ENCODE data around the gene TMEM233. TPM values are rescaled to one million over a fixed set of nuclear protein-coding genes. Genes with fewer than 3 reads are reported as not detected.

Gene TMEM233
- polyA plus RNA-seq, 1 of the 3 experiments (the other 2 are of a cell fraction): 2.6 TPM

- H3K4me1 ChIP-seq (ENCODE audit: control insufficient read depth in 1 of 2, insufficient read depth in 2 of 2, low read depth in 1 of 2, low read length in 1 of 2): peaks cover 0 to 7% of the 10 kb centered on the region in 2 experiments; a peak in 1 of 4 replicates
- H3K9me3 ChIP-seq: no peaks in the 10 kb centered on the region
- H3K9me2 ChIP-seq: no peaks in the 10 kb centered on the region
- ChIA-PET CTCF (interaction anchor here (1.1 kb wide), 1 partner anchor 18 kb away, joined by 3 read pairs; no protein-coding TSS in a partner anchor), POLR2A (no interaction called here)
- no peak overlapping the region for H3K4me2 ChIP-seq
- no peak overlapping the region for H3K9ac ChIP-seq
- no peaks in the 10 kb centered on the region for H3K27me3 ChIP-seq (ENCODE audit: insufficient read depth)
- no peaks in the 10 kb centered on the region for H4K20me1 ChIP-seq (ENCODE audit: insufficient read depth)
- H3F3A ChIP-seq (replicated peaks; ENCODE audit: insufficient read depth): no peaks in the 10 kb centered on the region
- no peaks in the 10 kb centered on the region for H3K79me2 ChIP-seq (ENCODE audit: insufficient read depth)
- H3K4me3 ChIP-seq (ENCODE audit: low read depth in 2 of 2, low read length in 1 of 2): no peak overlapping the region
- peak; percentile 48 for DNase-seq
- H3K36me3 ChIP-seq (replicated peaks in 1 of 2; ENCODE audit: control insufficient read depth in 1 of 2, insufficient read depth in 2 of 2, low read length in 1 of 2): no peaks in the 10 kb centered on the region
- no peak overlapping the region for H3K27ac ChIP-seq (ENCODE audit: low read depth in 2 of 2, low read length in 1 of 2)
- TF ChIP-seq GATA2 (CRISPR knock-in tag; IDR thresholded peaks at IDR 0.05): peak; percentile 41; the same call in 1 of the 2 replicates
- no peak for TF ChIP-seq GABPA (IDR thresholded peaks at IDR 0.05; ENCODE audit: low read depth)
- TF ChIP-seq REST (IDR thresholded peaks at IDR 0.05; ENCODE audit: low read depth, low read length): no peak
- TF ChIP-seq EP300 (IDR thresholded peaks at IDR 0.05; ENCODE audit: borderline replicate concordance in 1 of 2, low read depth in 1 of 2, low read length in 1 of 2): no peak
- TF ChIP-seq MXI1 (IDR thresholded peaks at IDR 0.05; ENCODE audit: low read depth, low read length): no peak
- no peak overlapping the region for H2AFZ ChIP-seq (ENCODE audit: low read depth)
- 58% methylated on average over 4 of the region's 4 CpGs for WGBS (ENCODE audit: low lambda C conversion rate)
These were observed 9.1 kb downstream of the TMEM233 start for GRCh38 chr12:119602734-119603094.

GRCh38 chr12:119603767-119604166 lies 10.2 kb downstream of the TMEM233 start:
- Histone ChIP-seq H3K4me3 (ENCODE audit: low read depth in 2 of 2, low read length in 1 of 2) (no peak overlapping the region), H3F3A (replicated peaks; ENCODE audit: insufficient read depth) (no peaks in the 10 kb centered on the region), H3K4me2 (no peak overlapping the region), H3K36me3 (replicated peaks in 1 of 2; ENCODE audit: control insufficient read depth in 1 of 2, insufficient read depth in 2 of 2, low read length in 1 of 2) (no peaks in the 10 kb centered on the region), H3K9me3 (no peaks in the 10 kb centered on the region), H3K9me2 (no peaks in the 10 kb centered on the region), H3K27ac (ENCODE audit: low read depth in 2 of 2, low read length in 1 of 2) (no peak overlapping the region), H3K27me3 (ENCODE audit: insufficient read depth) (no peaks in the 10 kb centered on the region), H3K4me1 (ENCODE audit: control insufficient read depth in 1 of 2, insufficient read depth in 2 of 2, low read depth in 1 of 2, low read length in 1 of 2) (peaks cover 0 to 7% of the 10 kb centered on the region in 2 experiments; a peak in 1 of 4 replicates), H4K20me1 (ENCODE audit: insufficient read depth) (no peaks in the 10 kb centered on the region), H3K9ac (no peak overlapping the region), H3K79me2 (ENCODE audit: insufficient read depth) (no peaks in the 10 kb centered on the region), H2AFZ (ENCODE audit: low read depth) (no peak overlapping the region)
- ChIA-PET CTCF (interaction anchor here (1.1 to 1.2 kb wide), 2 partner anchors 8 to 46 kb away, joined by 3 read pairs; no protein-coding TSS in a partner anchor), POLR2A (no interaction called here)
- WGBS (ENCODE audit: low lambda C conversion rate): 27% methylated on average over 2 of the region's 2 CpGs
- no peak for DNase-seq
- no peak for TF ChIP-seq GATA2 (CRISPR knock-in tag; IDR thresholded peaks at IDR 0.05)

- no peaks in the 10 kb centered on the region for H3K27me3 ChIP-seq (ENCODE audit: insufficient read depth)
- POLR2A ChIA-PET: no interaction called here
- no peaks in the 10 kb centered on the region for H3K9me3 ChIP-seq
- CTCF ChIA-PET: interaction anchor here (1.7 kb wide), 1 partner anchor 39 kb away, joined by 3 read pairs; no protein-coding TSS in a partner anchor
- H3K4me3 ChIP-seq (ENCODE audit: low read depth in 2 of 2, low read length in 1 of 2): no peak overlapping the region
- no peak overlapping the region for H3K9ac ChIP-seq
- no peaks in the 10 kb centered on the region for H3F3A ChIP-seq (replicated peaks; ENCODE audit: insufficient read depth)
- no peak overlapping the region for H2AFZ ChIP-seq (ENCODE audit: low read depth)
- H3K9me2 ChIP-seq: no peaks in the 10 kb centered on the region
- no peaks in the 10 kb centered on the region for H4K20me1 ChIP-seq (ENCODE audit: insufficient read depth)
- 32% methylated on average over 3 of the region's 3 CpGs for WGBS (ENCODE audit: low lambda C conversion rate)
- H3K79me2 ChIP-seq (ENCODE audit: insufficient read depth): no peaks in the 10 kb centered on the region
- no peak overlapping the region for H3K4me2 ChIP-seq
- H3K4me1 ChIP-seq (ENCODE audit: control insufficient read depth in 1 of 2, insufficient read depth in 2 of 2, low read depth in 1 of 2, low read length in 1 of 2): no peaks in the 10 kb centered on the region
- no peak for DNase-seq
- no peak for TF ChIP-seq ELF1 (IDR thresholded peaks at IDR 0.05)
- TF ChIP-seq YY1 (IDR thresholded peaks at IDR 0.05; ENCODE audit: low read depth): no peak
- no peak overlapping the region for H3K27ac ChIP-seq (ENCODE audit: low read depth in 2 of 2, low read length in 1 of 2)
- H3K36me3 ChIP-seq (replicated peaks in 1 of 2; ENCODE audit: control insufficient read depth in 1 of 2, insufficient read depth in 2 of 2, low read length in 1 of 2): no peaks in the 10 kb centered on the region
These were observed 15.8 kb downstream of the TMEM233 start for GRCh38 chr12:119609358-119609757.
